ENCODE results near the gene LRRC45. TPM values are rescaled to one million over a fixed set of nuclear protein-coding genes. Genes with fewer than 3 reads are reported as not detected.

LRRC45 gene
- total and polyA plus RNA-seq, 2 of the 4 experiments (the other 2 are of a cell fraction) = 7.2 to 10.2 TPM

GRCh38 chr17:82036634-82037091 is 13.6 kb downstream of the LRRC45 start:
- 42% methylated on average over 15 of the region's 23 CpGs; no CpG with 5 or more reads in 1 of the 2 experiments for WGBS, 2 experiments (ENCODE audit: extremely low coverage in 2 of 2, insufficient read length in 1 of 2)
- Histone ChIP-seq H3K14ac (replicated peaks; ENCODE audit: low read depth, low read length) (peak overlapping the region; percentile 72; the same call in 1 of the 2 replicates), H3K36me3 (ENCODE audit: control insufficient read depth, insufficient read depth, low read length) (no peaks in the 10 kb centered on the region), H2AFZ (replicated peaks; ENCODE audit: low read length, poor library complexity) (peak overlapping the region; percentile 96), H3K27ac (ENCODE audit: insufficient read depth, low read length) (peak overlapping the region; percentile 58), H3K23ac (ENCODE audit: low read depth, low read length) (peak overlapping the region; percentile 33; the same call in 1 of the 2 replicates), H3K9me1 (ENCODE audit: insufficient read depth, low read length) (0 out of 2 replicates have a peak, but pooled peaks cover 7% of the 10 kb centered on the region), H2BK5ac (ENCODE audit: low read depth, low read length, poor library complexity, severe bottlenecking) (no peak overlapping the region), H2BK20ac (ENCODE audit: low read depth, low read length) (no peak overlapping the region), H3K9me3 (ENCODE audit: control insufficient read depth, insufficient read depth, low read length) (no peaks in the 10 kb centered on the region), H2BK15ac (ENCODE audit: low read depth, low read length) (no peak overlapping the region), H3K18ac (ENCODE audit: low read depth, low read length) (no peak overlapping the region), H3K4me2 (ENCODE audit: low read depth, low read length) (peak overlapping the region; percentile 94), H3K27me3 (ENCODE audit: control insufficient read depth, insufficient read depth, low read length) (no peaks in the 10 kb centered on the region), H3K4me1 (ENCODE audit: control insufficient read depth, insufficient read depth, low read length) (peaks cover 11% of the 10 kb centered on the region), H4K20me1 (ENCODE audit: insufficient read depth, low read length) (peaks cover 5% of the 10 kb centered on the region), H3K4me3 (ENCODE audit: insufficient read depth, low read depth, low read length) (peak overlapping the region; percentile 54), H4K5ac (ENCODE audit: low read depth, low read length) (no peak overlapping the region; the same call in 1 of the 2 replicates), H3K4ac (ENCODE audit: low read depth, low read length) (peak overlapping the region; percentile 22), H2AK5ac (ENCODE audit: low read depth, low read length) (peak overlapping the region; percentile 33; the same call in 1 of the 2 replicates), H4K8ac (ENCODE audit: low read depth in 2 of 2, low read length in 2 of 2) (peak overlapping the region in 1 of 2 experiments; percentile 53; a peak in 2 of 4 replicates), H2BK120ac (ENCODE audit: low read depth, low read length) (no peak overlapping the region), H3K79me1 (ENCODE audit: low read depth in 1 of 2, low read length in 2 of 2) (peaks cover 7 to 12% of the 10 kb centered on the region in 2 experiments), H3K9ac (ENCODE audit: low read depth, low read length) (peak overlapping the region; percentile 61), H2AK9ac (replicated peaks; ENCODE audit: low read depth, low read length, poor library complexity) (peak overlapping the region; percentile 97), H4K91ac (ENCODE audit: insufficient read depth, low read depth, low read length) (no peak overlapping the region), H3K56ac (ENCODE audit: extremely low read depth, insufficient read depth, low read length) (peak overlapping the region; percentile 48; the same call in 1 of the 2 replicates)
- ChIA-PET POLR2A (ENCODE audit: unreplicated experiment) (no interaction called here), CTCF (interaction anchor here (1.7 kb wide), 1 partner anchor 16 kb away, joined by 5 read pairs; no protein-coding TSS in a partner anchor)
- in situ Hi-C loops (cut with MboI; ENCODE audit: low sequenced_read_pairs) = no loop called here
- no peak for ATAC-seq (ENCODE audit: low read depth)
- DNase-seq = no peak
- TF ChIP-seq SMC3 (IDR thresholded peaks at IDR 0.05; ENCODE audit: low read depth, low read length) = no peak
- no peak for TF ChIP-seq FOS (IDR thresholded peaks at IDR 0.05; ENCODE audit: low read depth, low read length)
- TF ChIP-seq RCOR1 (IDR thresholded peaks at IDR 0.05; ENCODE audit: insufficient replicate concordance, low read length) = no peak
- no peak for TF ChIP-seq ELK1 (IDR thresholded peaks at IDR 0.05; ENCODE audit: borderline replicate concordance, low read depth, low read length)
- no peak for TF ChIP-seq USF2 (IDR thresholded peaks at IDR 0.05; ENCODE audit: low read depth, low read length)
- no peak for TF ChIP-seq CEBPB (IDR thresholded peaks at IDR 0.05; ENCODE audit: low read depth, low read length)
- no peak for TF ChIP-seq NFE2L2 (IDR thresholded peaks at IDR 0.05; ENCODE audit: low read depth, low read length)
- no peak for TF ChIP-seq MXI1 (IDR thresholded peaks at IDR 0.05; ENCODE audit: borderline replicate concordance, low read depth, low read length)
- no peak for TF ChIP-seq MAFK (IDR thresholded peaks at IDR 0.05; ENCODE audit: low read depth, low read length)
- no peak for TF ChIP-seq CTCF (conservative IDR thresholded peaks at IDR 0.05; ENCODE audit: low read depth, low read length)
- TF ChIP-seq POLR2A (IDR thresholded peaks at IDR 0.05; ENCODE audit: low read depth, low read length) = no peak
- no peak for TF ChIP-seq CHD1 (IDR thresholded peaks at IDR 0.05; ENCODE audit: low read depth, low read length)
- intact Hi-C loops (cut with micrococcal nuclease) = loop anchor here (2.0 to 10.0 kb wide), 2 partner anchors 62 to 288 kb away; partner anchors contain the start of gene FASN
- dilution Hi-C loops (cut with HindIII; ENCODE audit: low sequenced_read_pairs, unreplicated experiment) = no loop called here
- no TSS peak for BruUV-seq (replicated peaks)

Measured in IMR-90 (cell line).